ENCODE measurements around the gene MROH2A. TPM values are rescaled to one million over a fixed set of nuclear protein-coding genes. Genes with fewer than 3 reads are reported as not detected.

MROH2A gene
- total RNA-seq, 2 donors from 2014 or later: 2.3 TPM; not detected in 1

GRCh38 chr2:233828546-233829192 lies 50.5 kb downstream of the MROH2A start:
- H3K4me1 ChIP-seq (replicated peaks): no peaks in the 10 kb centered on the region
- WGBS: 79% methylated on average over 17 of the region's 24 CpGs
- intact Hi-C loops (cut with DNase I): no loop called here
- H3K36me3 ChIP-seq: no peaks in the 10 kb centered on the region
- H3K27ac ChIP-seq: no peak overlapping the region
- H3K27me3 ChIP-seq (replicated peaks; ENCODE audit: insufficient read depth): no peaks in the 10 kb centered on the region
- H3K9me3 ChIP-seq: no peaks in the 10 kb centered on the region
- DNase-seq (ENCODE audit: low spot score): no peak
- TF ChIP-seq POLR2A (IDR thresholded peaks at IDR 0.05): no peak
- no peak for TF ChIP-seq POLR2AphosphoS5 (IDR thresholded peaks at IDR 0.05)
- TF ChIP-seq CTCF (IDR thresholded peaks at IDR 0.05): no peak
- no peak overlapping the region for H3K4me3 ChIP-seq

- Histone ChIP-seq H3K27ac (no peak overlapping the region), H3K4me1 (replicated peaks) (no peaks in the 10 kb centered on the region), H3K4me3 (no peak overlapping the region), H3K36me3 (no peaks in the 10 kb centered on the region), H3K27me3 (replicated peaks; ENCODE audit: insufficient read depth) (no peaks in the 10 kb centered on the region), H3K9me3 (no peaks in the 10 kb centered on the region)
- 94% methylated on average over 15 of the region's 15 CpGs for WGBS
- intact Hi-C loops (cut with DNase I): no loop called here
- TF ChIP-seq POLR2A (IDR thresholded peaks at IDR 0.05) (no peak), POLR2AphosphoS5 (IDR thresholded peaks at IDR 0.05) (no peak), CTCF (IDR thresholded peaks at IDR 0.05) (no peak)
- no peak for DNase-seq (ENCODE audit: low spot score)
Measured at GRCh38 chr2:233829193-233830110, 51.3 kb downstream of the MROH2A start.

- no peak for DNase-seq (ENCODE audit: low spot score)
- intact Hi-C loops (cut with DNase I): no loop called here
- no peak overlapping the region for H3K4me3 ChIP-seq
- WGBS: 93% methylated on average over 6 of the region's 6 CpGs
- no peaks in the 10 kb centered on the region for H3K36me3 ChIP-seq
- no peaks in the 10 kb centered on the region for H3K9me3 ChIP-seq
- no peak overlapping the region for H3K27ac ChIP-seq
- no peak for TF ChIP-seq CTCF (IDR thresholded peaks at IDR 0.05)
- no peak for TF ChIP-seq POLR2AphosphoS5 (IDR thresholded peaks at IDR 0.05)
- no peak for TF ChIP-seq POLR2A (IDR thresholded peaks at IDR 0.05)
- no peaks in the 10 kb centered on the region for H3K4me1 ChIP-seq (replicated peaks)
- H3K27me3 ChIP-seq (replicated peaks; ENCODE audit: insufficient read depth): no peaks in the 10 kb centered on the region
Measured at GRCh38 chr2:233830111-233830802, 52.1 kb downstream of the MROH2A start.

GRCh38 chr2:233831011-233831721 lies 53.0 kb downstream of the MROH2A start:
- DNase-seq (ENCODE audit: low spot score): no peak
- Histone ChIP-seq H3K36me3 (no peaks in the 10 kb centered on the region), H3K4me1 (replicated peaks) (no peaks in the 10 kb centered on the region), H3K27me3 (replicated peaks; ENCODE audit: insufficient read depth) (no peaks in the 10 kb centered on the region), H3K9me3 (no peaks in the 10 kb centered on the region), H3K4me3 (no peak overlapping the region), H3K27ac (no peak overlapping the region)
- intact Hi-C loops (cut with DNase I): no loop called here
- TF ChIP-seq POLR2A (IDR thresholded peaks at IDR 0.05) (no peak), POLR2AphosphoS5 (IDR thresholded peaks at IDR 0.05) (no peak), CTCF (IDR thresholded peaks at IDR 0.05) (no peak)
- WGBS: 79% methylated on average over 13 of the region's 14 CpGs

Measured in prostate gland (tissue), 2 donors.